DLD1 (cell line): ENCODE results near the gene KIAA0513.

Source experiments
- in situ Hi-C: cut with HindIII; loops from 2 replicates; pipeline ENCODE4 v1.10.0; 2017; ENCODE audit warnings: low sequenced_read_pairs

The KIAA0513 gene

DNA sequence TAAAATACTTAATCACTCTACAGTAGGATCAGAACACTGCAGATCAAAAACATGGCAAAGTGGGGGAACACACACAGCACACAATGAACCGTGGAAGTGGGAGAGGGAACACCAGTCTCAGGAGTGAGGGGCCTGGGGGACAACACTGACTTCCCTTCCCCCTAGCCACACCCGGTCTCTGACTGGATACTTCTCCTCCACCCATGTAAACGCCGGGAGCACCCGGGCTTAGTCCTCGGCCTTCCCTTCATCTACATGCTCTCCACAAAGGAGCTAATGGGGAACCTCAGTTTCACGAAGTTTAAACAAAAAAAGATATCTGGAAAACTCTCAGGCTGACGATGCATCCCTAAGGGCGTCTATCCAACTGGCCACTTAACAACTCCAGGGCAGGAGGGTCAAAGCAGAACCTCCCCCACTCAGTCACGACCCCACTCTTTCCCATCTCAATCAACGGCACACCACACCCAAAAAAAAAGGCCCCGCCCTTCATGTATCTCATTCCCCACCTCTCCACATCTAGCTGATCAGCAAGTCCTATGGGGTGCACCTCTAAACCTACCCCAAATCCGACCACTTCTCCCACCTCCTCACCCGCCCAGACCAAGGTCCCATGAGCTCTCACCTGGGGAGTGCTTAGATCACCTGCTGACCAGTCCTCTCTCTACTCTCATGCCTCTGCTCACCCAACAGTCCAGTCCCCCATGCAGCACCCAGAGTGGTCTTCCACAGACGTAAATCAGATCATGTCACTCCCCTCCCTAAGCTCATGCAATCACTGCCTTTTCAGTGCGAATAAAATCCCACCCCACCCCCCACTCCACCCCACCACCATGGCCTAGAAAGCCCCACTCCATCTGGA is 23.6 kb upstream of the KIAA0513 start:
- in situ Hi-C loops, result no loop called here

DNA sequence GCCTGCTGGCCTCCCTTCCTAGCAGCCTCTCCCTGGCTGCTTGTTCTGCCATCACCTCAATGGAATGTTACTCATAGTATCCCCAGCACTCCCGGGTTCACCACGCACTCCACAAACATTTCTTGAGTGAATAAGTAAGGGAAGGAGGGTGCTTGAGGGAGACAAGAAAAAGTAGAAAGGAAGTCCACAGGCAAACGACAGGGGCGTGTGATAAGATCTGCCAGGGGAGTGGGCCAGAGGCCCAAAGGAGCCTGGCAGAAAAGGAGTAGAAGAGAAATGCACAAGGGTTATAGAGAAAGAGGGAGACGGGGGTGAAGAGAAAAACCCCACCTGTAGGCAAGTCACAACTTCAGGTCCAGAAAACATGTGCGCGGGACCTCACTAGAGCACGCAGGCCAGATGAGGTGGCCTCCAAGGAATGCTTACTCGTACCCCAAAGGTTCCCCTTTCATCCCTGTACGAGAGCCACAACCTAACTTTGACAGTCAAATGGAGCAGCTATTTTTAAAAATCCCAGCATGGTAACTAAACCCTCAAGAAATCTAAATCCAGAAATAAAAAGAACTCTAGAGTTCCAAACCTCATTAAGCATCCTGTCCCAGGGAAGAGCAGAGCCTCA is 22.9 kb upstream of the KIAA0513 start:
- in situ Hi-C loops, result no loop called here

DNA sequence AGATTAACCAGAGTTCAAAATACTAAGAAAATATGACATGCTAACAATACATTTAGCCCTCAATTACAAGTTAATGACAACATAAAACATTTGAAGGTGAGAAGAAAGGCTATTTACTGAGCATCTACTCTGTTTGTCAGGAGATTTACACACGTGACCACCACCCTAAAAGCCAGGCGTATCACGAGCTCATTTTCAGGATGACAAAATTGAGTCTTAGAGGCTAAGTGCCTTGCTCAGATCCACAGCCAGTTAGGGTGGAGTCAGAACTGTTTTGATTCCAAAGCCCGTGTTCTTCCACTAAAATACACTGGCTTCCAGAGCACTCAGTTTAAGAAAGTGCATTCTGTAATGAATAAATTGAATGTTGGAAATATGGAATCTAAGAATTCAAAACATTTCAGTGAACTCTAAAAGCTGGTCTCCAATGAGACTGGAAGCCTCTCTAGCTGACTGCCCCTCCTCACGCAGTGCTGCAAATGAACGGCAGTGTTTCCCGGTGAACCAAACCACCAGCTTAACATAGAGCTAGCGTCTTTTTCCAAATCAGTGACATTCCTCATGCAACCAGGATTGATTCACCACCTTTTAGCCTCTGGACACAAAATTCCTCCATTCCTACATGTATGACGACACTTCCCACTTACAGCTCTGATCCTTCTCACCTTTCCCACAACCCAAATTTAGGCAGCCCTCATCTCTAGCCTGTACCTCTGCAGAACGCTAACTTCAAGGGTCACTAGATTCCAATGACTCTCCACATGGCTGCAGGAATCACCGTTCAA is 22.1 kb upstream of the KIAA0513 start:
- in situ Hi-C loops, result no loop called here

GRCh38 chr16:85006639-85007038 is 21.0 kb upstream of the KIAA0513 start:
- in situ Hi-C loops, result no loop called here

DNA sequence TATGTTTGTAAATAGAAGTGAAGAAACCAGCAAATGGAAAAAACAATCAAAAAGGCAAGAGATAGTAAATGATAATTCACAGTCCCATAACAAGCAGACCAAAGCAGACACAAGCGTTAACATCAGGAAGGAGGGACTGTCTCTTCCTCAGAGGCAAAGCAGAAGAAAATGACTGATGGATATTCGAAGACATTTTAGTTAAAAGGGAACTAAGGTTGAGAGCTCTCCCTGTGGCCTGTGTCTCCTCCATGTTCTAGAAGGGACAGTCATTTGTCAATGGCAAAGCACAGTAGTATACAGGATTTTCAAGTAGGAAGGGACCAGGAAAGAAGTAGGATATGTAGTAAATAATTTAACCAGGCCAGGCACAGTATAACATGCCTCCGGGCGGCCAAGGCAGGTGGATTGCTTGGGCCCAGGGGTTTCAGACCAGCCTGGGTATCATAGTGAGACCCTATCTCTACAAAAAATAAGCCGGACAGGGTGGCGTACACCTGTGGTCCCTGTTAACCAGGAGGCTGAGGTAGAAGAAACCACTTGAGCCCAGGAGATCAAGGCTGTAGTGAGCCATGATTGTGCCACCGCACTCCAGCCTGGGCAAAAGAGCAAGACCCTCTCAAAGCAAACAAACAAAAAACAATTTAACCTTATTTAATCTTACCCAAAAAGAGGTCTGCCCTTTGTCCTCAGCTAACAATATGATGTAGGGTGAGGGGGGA is 19.9 kb upstream of the KIAA0513 start:
- in situ Hi-C loops, result no loop called here

DNA sequence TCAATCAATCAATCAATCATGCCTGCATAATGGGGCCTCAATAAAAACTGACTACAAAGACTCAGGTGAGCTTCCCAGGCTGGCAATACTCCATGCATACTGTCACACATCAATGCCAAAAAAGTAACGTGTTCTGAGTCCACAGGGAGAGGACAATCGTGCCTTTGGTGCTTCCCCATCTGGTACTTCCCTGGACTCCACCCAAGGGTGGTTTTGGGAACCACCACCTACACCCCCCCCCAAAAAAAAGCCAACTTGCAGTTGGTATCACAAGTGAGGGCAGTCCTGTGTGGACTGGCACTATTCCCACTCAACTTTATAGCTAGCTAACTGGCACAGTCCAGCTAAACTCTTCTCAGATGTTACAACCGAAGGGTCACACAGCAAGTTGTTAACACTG is 19.3 kb upstream of the KIAA0513 start:
- in situ Hi-C loops, result no loop called here

- in situ Hi-C loops, result no loop called here
Measured at GRCh38 chr16:85010446-85010930, 17.1 kb upstream of the KIAA0513 start.

- in situ Hi-C loops, result no loop called here
Measured at GRCh38 chr16:85010931-85011845, 16.4 kb upstream of the KIAA0513 start, which contains the start of gene ZDHHC7. Gene ZDHHC7 (minus strand): TSS chr16:85011535. CDS start chr16:84990618, 20,917 bp downstream.

DNA sequence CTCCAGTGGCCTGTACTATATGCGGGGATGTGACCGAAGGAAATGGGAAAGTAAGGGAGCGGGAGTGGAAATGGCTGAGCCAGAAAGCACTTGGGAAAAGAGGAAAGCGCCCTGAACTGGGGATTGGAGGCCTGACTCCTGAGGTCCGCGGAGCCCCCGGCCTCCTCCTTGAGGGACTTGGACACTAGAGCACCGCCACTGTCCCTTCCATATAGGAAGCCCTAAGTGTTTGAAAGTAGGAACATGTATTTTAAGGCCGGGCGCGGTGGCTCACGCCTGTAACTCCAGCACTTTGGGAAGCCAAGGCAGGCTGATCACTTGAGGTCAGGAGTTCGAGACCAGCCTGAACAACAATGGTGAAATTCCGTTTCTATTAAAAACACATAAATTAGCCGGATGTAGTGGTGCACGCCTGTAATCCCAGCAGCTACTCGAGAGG is 15.7 kb upstream of the KIAA0513 start:
- in situ Hi-C loops, result no loop called here

GRCh38 chr16:85014311-85014710 is 13.3 kb upstream of the KIAA0513 start:
- in situ Hi-C loops, result no loop called here

- in situ Hi-C loops, result no loop called here
Measured at GRCh38 chr16:85015481-85016187, 12.0 kb upstream of the KIAA0513 start.

DNA sequence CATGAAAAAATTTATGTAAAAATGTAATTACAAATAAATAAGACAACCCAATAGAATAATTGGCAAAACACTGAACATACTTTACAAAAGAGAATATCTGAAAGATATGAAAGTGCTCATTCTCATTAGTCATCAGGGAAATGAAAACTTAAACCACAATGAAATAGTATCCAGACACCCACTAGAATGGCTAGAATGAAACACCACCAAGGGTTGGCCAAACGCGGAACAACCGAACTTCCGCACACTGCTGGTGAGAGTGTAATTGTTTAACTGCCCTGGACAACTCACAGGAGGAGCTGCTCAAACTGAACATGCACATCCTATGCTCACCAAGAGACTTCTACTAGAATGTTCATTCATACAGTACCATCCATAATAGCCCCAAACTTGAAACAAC is 10.4 kb upstream of the KIAA0513 start:
- in situ Hi-C loops, result no loop called here

DNA sequence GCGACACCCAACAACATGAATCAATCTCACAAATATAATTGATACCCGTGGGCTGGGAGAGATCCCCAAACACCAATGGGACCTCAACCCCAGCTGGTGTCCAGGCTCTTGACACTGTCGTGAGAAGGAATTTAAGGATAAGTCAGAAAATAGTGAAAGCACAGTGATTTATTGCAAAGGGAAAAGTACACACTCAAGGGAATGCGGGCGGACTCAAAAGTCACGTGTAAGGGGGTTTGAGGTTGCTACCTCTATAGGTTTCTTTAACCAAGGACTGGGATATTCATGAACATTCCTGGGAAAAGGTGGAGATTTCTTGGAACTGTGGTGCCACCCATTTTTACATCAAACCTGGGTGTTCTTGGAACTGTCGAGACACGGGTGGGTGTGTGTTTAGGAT is 10.0 kb upstream of the KIAA0513 start:
- in situ Hi-C loops, result no loop called here

DNA sequence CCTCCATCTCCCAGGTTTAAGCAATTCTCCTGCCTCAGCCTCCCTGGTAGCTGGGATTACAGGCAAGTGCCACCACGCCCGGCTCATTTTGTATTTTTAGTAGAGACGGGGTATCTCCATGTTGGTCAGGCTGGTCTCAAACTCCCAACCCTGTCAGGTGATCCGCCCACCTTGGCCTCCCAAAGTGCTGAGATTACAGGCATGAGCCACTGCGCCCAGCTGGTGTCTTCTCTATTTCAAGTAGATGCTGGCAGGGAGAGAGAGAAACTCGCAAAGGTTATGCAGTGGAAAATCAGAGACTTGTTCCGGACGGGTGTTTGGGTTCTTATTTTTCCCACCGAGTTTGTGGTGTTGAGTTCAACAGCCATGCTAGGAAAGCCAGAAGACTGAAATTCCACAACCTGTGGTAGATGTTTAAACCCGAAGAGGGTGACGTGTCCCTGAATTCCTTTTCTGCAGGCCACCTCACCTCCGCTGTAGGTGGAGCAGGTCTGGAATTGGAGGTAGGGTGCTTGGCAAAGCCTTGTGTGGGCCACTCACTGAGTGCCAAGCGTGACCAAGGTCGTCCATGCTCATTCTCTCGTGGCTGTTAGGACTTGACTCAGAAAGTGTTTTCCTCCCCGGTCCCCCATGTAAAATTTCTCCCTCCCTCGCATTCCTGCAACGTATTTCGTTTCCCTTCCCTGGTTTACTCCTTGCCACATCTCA is 8.9 kb upstream of the KIAA0513 start:
- in situ Hi-C loops, result no loop called here

DNA sequence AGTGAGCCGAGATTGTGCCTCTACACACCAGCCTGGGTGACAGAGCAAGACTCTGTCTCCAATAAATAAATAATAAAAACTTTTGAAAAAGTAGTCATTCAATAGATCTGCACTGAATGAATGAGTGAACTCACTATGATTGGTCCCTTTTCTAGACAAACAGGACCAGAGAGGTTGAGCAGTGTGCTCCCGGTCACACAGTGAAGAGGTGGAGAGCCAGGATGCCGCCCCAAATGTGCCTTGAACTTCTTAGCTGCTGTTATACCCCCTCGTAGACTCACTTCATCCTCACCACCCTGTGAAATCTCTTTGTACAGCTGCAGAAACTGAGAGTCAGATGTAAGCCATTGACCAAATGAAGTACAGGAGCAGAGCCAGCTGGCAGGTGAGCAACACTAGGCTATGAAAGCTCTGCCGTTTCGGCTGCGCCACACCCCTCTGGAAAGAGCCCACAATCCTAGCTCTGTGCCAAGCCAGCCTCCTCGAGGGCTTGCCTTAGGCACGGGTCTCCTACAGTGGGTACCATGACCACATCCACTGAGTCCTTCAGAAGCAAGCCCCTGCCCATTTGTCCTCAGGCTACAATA is 7.8 kb upstream of the KIAA0513 start:
- in situ Hi-C loops, result no loop called here

DNA sequence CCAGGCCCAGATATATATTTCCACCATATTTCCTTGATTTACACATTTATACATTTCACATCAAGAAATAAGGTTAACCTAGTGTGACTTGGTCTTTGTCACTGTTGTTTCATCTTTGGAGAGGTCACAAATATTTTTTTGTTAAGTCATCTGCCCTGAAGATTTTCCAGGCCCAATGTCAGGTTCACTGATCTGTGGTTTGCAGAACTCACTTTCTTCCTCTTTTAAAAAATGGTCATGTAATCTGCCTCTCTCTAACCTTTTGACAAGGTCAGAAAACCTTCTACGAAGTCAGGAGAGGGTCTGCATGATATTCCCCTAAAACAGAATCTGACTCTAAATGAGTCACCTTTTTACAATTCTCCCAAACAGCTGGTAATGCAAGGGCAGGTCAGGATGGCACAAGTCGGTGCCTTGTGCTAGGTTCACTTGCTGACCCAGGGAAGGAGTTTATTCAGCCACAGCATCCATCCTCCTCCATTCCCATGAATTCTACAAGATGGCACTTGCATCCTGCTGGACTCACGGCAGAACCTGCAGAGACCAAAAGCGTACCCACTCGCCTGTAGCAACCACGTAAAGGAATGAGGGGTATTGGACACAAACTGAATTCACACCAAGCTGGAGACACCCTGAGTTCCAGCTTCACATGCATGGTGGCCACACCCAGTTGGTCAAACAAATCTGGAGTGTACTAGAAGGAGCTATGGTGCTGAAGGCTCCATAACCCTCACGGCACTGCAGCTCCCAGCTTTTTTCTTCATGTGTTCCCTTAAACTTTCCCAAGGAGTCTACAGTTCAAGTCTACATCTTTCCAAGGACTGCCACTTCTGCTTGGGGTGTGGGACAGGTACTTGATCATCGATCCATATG is 1.6 kb upstream of the KIAA0513 start:
- in situ Hi-C loops, result no loop called here

GRCh38 chr16:85026703-85027102 is 892 bp upstream of the KIAA0513 start:
- in situ Hi-C loops, result no loop called here
